Gastroesophageal sphincter (tissue), 4 donors: ENCODE measurements around the gene CCR2. TPM values are rescaled to one million over a fixed set of nuclear protein-coding genes. Genes with fewer than 3 reads are reported as not detected.

ENCODE experiments used
- ATAC-seq: fragments of 150-250 bp; one replicate; pipeline ENCODE4 v1.9.1; 2016; ENCODE audit warnings: mild to moderate bottlenecking, moderate library complexity
- H3K27ac ChIP-seq, 4 donors: fragments of 200-600 bp; sonication (generic) in 3 of 4; 1 replicate in 3 of 4; 2 replicates in 1 of 4; pipeline ENCODE4 v1.5.1; 2016 to 2019
- H3K27me3 ChIP-seq: fragments of 200-600 bp; sonication (generic); one replicate; pipeline ENCODE4 v1.5.1; 2019
- H3K36me3 ChIP-seq, 2 donors: fragments of 200-600 bp; sonication (generic); one replicate each; pipeline ENCODE4 v1.5.1; 2019; ENCODE audit warnings: control low read depth in 1 of 2
- H3K4me1 ChIP-seq, 3 donors: fragments of 200-600 bp; sonication (generic); 1 replicate in 2 of 3; 2 replicates in 1 of 3; pipeline ENCODE4 v1.5.1; 2016 to 2019; ENCODE audit warnings: control low read depth in 2 of 3
- H3K4me3 ChIP-seq, 2 donors: fragments of 200-600 bp; sonication (generic); one replicate each; pipeline ENCODE4 v1.5.1; 2019; ENCODE audit warnings: mild to moderate bottlenecking in 1 of 2, moderate library complexity in 1 of 2
- H3K9me3 ChIP-seq, 3 donors: fragments of 200-600 bp; sonication (generic); one replicate each; pipeline ENCODE4 v1.5.1; 2017 to 2019; ENCODE audit warnings: control low read depth in 2 of 3
- EP300 ChIP-seq: sonication (generic); formaldehyde crosslinking; IDR thresholded peaks from one replicate; pipeline ENCODE4 v1.6.1; 2017; ENCODE audit warnings: antibody characterized with exemption, mild to moderate bottlenecking
- POLR2A ChIP-seq, 2 donors: fragments of 450-650 bp; IDR thresholded peaks; one replicate each; pipeline ENCODE4 v1.6.1; 2017; ENCODE audit warnings: antibody characterized with exemption in 2 of 2, mild to moderate bottlenecking in 2 of 2, moderate library complexity in 1 of 2
- POLR2AphosphoS5 ChIP-seq: sonication (generic); formaldehyde crosslinking; IDR thresholded peaks from one replicate; pipeline ENCODE4 v1.6.1; 2017; ENCODE audit warnings: antibody characterized with exemption
- WGBS, 2 donors: methylation state at CpG; one replicate each; pipeline ENCODE4 v1.1.5; 2018; ENCODE audit warnings: low coverage in 1 of 2; 5-methylcytosine and 5-hydroxymethylcytosine counted together
- total RNA-seq, 4 donors: library from RNA; depleted of rRNA; stranded (reverse); fragments of >200 nt; gene quantifications; one replicate each; pipeline ENCODE4 v1.1.0, GENCODE V29; 2016
- TF ChIP-seq, protein P1 (sequence below), 4 experiments: fragments of 200-600 bp in 2 of 4; fragments of 450-650 bp in 2 of 4; sonication (generic) in 1 of 4; IDR thresholded peaks; one replicate each; pipeline ENCODE4 v1.5.1; 2017 to 2019; ENCODE audit warnings: antibody characterized with exemption in 4 of 4, mild to moderate bottlenecking in 2 of 4, moderate library complexity in 2 of 4

CCR2 gene
- total RNA-seq, 4 donors from 2014 or later: 0.77 to 3.9 (median 1.9) TPM

DNA sequence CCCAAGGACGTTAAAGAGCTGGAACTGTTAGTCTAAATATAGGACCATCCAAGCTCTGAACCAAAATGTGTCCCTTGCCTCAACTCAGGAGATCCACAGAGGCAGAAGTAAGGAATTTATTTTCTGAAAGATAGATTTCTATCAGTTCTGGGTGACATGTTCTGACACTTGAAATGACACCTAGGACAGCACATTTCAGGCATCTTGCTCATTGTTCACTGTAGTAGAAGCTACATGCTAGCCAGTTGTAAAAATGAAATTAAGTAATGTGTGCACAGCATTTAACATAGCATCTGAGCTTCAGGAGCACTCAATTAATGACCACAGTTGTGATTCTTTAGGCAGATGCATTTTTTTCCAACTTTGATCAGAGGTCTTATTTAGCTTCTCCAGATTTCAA lies 567 bp downstream of the CCR2 start:
- TF ChIP-seq POLR2A (IDR thresholded peaks at IDR 0.05) (no peak), EP300 (no peak), POLR2AphosphoS5 (no peak)
- TF ChIP-seq, protein P1, sequence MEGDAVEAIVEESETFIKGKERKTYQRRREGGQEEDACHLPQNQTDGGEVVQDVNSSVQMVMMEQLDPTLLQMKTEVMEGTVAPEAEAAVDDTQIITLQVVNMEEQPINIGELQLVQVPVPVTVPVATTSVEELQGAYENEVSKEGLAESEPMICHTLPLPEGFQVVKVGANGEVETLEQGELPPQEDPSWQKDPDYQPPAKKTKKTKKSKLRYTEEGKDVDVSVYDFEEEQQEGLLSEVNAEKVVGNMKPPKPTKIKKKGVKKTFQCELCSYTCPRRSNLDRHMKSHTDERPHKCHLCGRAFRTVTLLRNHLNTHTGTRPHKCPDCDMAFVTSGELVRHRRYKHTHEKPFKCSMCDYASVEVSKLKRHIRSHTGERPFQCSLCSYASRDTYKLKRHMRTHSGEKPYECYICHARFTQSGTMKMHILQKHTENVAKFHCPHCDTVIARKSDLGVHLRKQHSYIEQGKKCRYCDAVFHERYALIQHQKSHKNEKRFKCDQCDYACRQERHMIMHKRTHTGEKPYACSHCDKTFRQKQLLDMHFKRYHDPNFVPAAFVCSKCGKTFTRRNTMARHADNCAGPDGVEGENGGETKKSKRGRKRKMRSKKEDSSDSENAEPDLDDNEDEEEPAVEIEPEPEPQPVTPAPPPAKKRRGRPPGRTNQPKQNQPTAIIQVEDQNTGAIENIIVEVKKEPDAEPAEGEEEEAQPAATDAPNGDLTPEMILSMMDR (IDR thresholded peaks at IDR 0.05): no peak
- Histone ChIP-seq H3K36me3 (no peaks in the 10 kb centered on the region), H3K9me3 (no peaks in the 10 kb centered on the region), H3K4me1 (peaks cover 0 to 5% (median 0%) of the 10 kb centered on the region in 3 donors), H3K27ac (no peak overlapping the region), H3K4me3 (no peak overlapping the region), H3K27me3 (peaks cover 34% of the 10 kb centered on the region)
- no peak for ATAC-seq
- 57 to 83% methylated on average over 1 of the region's 1 CpG for WGBS, 2 donors

DNA sequence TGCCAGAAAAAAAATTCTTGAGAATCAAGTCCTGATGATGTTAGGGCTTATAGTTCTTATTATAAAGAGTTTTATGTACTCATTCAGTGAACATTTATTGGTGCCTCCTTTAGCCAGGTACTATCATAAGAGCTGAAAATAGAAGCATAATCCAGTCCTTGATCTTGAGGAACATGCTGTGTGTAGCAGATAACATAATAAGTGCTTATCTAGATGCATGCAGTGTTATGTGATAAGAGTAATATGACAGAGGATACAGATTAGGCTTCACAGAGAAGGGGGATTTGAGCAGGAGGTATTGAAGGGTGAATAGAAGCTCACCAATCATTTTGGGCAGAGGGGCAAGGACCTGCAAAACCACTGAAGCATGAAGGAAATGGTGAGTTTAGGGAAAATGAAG lies 1.1 kb downstream of the CCR2 start:
- Histone ChIP-seq H3K36me3 (no peaks in the 10 kb centered on the region), H3K27ac (no peak overlapping the region), H3K4me1 (peaks cover 0 to 10% (median 0%) of the 10 kb centered on the region in 3 donors), H3K4me3 (no peak overlapping the region), H3K27me3 (peaks cover 32% of the 10 kb centered on the region), H3K9me3 (no peaks in the 10 kb centered on the region)
- no peak for ATAC-seq
- TF ChIP-seq, protein P1 (IDR thresholded peaks at IDR 0.05): no peak
- TF ChIP-seq POLR2AphosphoS5: no peak
- TF ChIP-seq POLR2A (IDR thresholded peaks at IDR 0.05): no peak
- TF ChIP-seq EP300: no peak

DNA sequence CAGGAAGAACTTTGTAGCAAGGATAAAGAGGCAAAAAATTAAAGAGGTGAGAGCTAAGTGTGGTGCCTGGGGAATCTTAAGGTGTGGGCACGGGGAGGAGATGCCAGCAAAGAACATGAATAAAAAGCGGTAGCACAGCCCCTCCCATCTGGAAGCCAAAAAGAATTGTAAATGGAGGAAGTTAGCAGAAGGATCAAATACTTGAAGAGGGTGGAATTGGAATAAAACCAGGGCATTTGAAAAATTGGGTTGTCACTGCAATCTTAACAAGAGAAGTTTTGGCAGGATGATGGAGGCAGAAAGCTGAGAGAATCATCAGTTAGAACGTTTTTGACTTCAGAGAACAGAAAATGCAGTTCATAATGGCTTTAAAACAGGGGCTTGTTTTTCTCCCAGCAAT lies 2.4 kb downstream of the CCR2 start:
- H3K27me3 ChIP-seq: peaks cover 30% of the 10 kb centered on the region
- no peak overlapping the region for H3K27ac ChIP-seq
- H3K4me3 ChIP-seq: no peak overlapping the region
- TF ChIP-seq, protein P1 (IDR thresholded peaks at IDR 0.05): no peak
- TF ChIP-seq POLR2A (IDR thresholded peaks at IDR 0.05): no peak
- no peak for TF ChIP-seq POLR2AphosphoS5
- TF ChIP-seq EP300: no peak
- H3K36me3 ChIP-seq: no peaks in the 10 kb centered on the region
- peaks cover 0 to 13% (median 0%) of the 10 kb centered on the region in 3 donors for H3K4me1 ChIP-seq
- no peak for ATAC-seq
- WGBS, 2 donors: 26 to 50% methylated on average over 3 of the region's 3 CpGs
- no peaks in the 10 kb centered on the region for H3K9me3 ChIP-seq

DNA sequence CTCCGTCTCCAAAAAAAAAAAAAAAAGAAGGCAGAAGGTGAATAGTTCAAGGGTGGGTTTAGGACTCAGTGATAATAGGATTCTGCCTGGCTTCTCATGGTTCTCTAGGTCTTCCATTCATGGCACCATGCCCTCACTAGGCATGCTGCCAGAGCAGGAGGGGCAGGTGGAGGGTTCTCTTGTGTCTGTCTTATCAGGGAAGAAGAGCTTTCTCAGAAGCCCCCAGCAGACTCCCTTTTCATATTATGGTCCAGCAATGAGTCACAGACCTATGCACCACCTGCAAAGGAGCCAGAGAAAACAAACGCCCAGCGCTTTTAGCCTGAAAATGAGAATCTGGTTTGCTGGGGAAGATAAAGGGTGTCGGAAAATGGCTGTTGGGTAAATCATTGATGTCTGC lies 3.0 kb downstream of the CCR2 start:
- no peak overlapping the region for H3K4me3 ChIP-seq
- H3K36me3 ChIP-seq: no peaks in the 10 kb centered on the region
- H3K4me1 ChIP-seq: peaks cover 0 to 13% (median 0%) of the 10 kb centered on the region in 3 donors
- no peak for ATAC-seq
- H3K9me3 ChIP-seq: no peaks in the 10 kb centered on the region
- TF ChIP-seq POLR2AphosphoS5 (no peak), POLR2A (IDR thresholded peaks at IDR 0.05) (no peak), EP300 (no peak)
- TF ChIP-seq, protein P1 (IDR thresholded peaks at IDR 0.05): no peak
- 84% methylated on average over 3 of the region's 4 CpGs; no CpG with 5 or more reads in 1 of the 2 donors for WGBS, 2 donors
- H3K27ac ChIP-seq: no peak overlapping the region
- H3K27me3 ChIP-seq: peaks cover 23% of the 10 kb centered on the region

DNA sequence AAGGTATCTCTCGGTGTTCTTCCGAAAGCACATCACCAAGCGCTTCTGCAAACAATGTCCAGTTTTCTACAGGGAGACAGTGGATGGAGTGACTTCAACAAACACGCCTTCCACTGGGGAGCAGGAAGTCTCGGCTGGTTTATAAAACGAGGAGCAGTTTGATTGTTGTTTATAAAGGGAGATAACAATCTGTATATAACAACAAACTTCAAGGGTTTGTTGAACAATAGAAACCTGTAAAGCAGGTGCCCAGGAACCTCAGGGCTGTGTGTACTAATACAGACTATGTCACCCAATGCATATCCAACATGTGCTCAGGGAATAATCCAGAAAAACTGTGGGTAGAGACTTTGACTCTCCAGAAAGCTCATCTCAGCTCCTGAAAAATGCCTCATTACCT lies 4.6 kb downstream of the CCR2 start:
- Histone ChIP-seq H3K27ac (no peak overlapping the region), H3K36me3 (no peaks in the 10 kb centered on the region), H3K4me3 (no peak overlapping the region), H3K4me1 (peaks cover 0 to 13% (median 0%) of the 10 kb centered on the region in 3 donors), H3K27me3 (peaks cover 16% of the 10 kb centered on the region), H3K9me3 (no peaks in the 10 kb centered on the region)
- TF ChIP-seq, protein P1 (IDR thresholded peaks at IDR 0.05): no peak
- TF ChIP-seq EP300: no peak
- TF ChIP-seq POLR2A (IDR thresholded peaks at IDR 0.05): no peak
- no peak for ATAC-seq
- 85% methylated on average over 4 of the region's 6 CpGs; no CpG with 5 or more reads in 1 of the 2 donors for WGBS, 2 donors
